ENCODE measurements around the gene CD7.
"Not testable (repeated sequence)": the region's sequence is repeated elsewhere in the genome, so short reads cannot be mapped to it uniquely, and the experiment has no call there.

Gene CD7

DNA sequence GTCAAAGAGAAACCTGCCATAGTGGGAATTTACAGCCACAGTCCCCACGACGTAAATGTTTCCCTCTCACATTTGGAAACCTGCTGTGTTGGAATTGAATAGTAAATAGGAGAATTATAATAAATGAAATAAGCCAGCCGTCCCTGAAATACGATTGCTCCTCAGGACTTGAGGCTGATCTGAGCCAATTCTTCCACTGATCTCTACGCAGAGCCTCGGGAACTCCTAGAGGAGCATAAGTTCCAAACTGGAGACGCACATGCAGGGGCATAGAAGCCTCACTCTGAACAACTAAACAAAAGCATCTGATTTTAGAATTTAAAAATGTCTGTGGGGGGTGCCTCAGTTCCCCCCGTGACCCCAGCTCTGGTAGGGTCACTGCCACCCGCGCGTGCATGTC lies 31.5 kb upstream of the CD7 start:
- in situ Hi-C loops (cut with MboI; ENCODE audit: low pct_unique_long_range_greater_than_20kb, low sequenced_read_pairs): no loop called here
- DNase-seq: no peak

DNA sequence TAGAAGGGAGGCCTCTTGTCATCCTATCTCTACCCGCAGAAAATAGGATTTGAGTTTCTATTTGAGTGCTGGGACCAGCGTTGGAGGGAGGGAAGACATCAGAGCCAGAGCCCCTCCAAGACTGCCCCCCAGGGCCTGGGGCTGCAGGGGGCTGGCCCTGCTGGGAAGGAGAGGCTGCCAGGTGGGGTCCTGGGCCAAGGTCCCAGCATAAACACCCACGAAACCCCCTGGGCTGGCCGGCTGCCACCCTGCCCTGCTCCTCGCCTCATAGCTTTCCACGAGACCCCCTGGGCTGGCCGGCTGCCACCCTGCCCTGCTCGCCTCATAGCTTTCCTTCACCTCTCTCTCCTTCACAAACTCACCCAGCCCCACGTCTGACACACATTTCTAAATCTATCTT lies 31.0 kb upstream of the CD7 start:
- no peak for DNase-seq
- in situ Hi-C loops (cut with MboI; ENCODE audit: low pct_unique_long_range_greater_than_20kb, low sequenced_read_pairs): no loop called here

DNA sequence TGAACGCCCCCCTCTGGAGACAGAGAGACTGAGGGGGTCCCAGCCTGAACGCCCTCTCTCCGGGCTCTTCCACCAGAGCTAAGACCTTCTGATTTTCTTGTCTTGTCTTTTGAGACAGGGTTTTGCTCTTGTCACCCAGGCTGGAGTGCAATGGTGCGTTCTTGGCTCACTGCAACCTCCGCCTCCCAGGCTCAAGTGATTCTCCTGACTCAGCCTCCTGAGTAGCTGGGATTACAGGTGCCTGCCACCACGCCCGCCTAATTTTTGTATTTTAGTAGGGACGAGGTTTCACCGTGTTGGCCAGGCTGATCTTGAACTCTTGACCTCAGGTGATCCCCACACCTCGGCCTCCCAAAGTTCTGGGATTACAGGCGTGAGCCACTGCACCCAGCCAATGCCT lies 30.6 kb upstream of the CD7 start:
- DNase-seq; in situ Hi-C loops (cut with MboI; ENCODE audit: low pct_unique_long_range_greater_than_20kb, low sequenced_read_pairs): not testable (repeated sequence)

DNA sequence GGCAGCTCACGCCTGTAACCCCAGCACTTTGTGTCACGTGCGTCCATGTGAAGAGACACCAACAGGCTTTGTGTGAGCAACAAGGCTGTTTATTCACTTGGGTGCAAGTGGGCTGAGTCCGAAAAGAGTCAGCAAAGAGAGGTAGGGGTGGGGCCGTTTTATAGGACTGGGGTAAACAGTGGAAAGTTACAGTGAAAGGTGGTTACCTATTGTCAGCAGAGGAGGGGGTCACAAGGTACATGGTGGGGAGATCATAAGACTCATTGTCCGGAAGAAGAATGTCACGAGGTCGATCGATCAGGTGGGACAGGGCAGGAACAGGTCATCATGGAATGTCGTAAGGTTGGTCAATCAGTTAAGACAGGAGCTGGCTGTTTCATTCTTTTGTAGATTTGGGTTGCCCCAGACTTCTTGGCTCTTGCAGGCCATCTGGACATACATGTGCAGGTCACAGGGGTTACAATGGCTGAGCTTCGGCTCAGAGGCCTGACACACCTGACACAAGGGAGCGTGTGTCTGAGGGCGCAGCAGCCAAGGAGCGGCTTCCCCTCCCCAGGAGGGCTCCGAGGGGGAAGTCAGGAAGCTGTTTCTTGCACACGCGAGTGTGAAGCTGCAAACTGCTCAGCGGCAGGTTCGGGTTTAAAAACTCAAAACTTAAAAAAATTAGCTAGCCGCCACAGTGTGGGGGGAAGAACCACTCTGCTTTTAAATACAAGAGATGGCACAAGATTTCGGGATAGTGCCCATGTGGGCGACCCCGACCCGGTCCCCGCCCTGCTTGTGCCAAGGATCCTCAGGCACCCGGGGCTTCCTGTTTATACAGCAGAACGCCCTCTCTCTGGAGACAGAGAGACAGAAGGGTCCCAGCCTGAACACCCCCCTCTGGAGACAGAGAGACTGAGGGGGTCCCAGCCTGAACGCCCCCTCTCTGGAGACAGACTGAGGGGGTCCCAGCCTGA lies 29.2 kb upstream of the CD7 start:
- peak; percentile 51 for DNase-seq
- in situ Hi-C loops (cut with MboI; ENCODE audit: low pct_unique_long_range_greater_than_20kb, low sequenced_read_pairs): no loop called here

DNA sequence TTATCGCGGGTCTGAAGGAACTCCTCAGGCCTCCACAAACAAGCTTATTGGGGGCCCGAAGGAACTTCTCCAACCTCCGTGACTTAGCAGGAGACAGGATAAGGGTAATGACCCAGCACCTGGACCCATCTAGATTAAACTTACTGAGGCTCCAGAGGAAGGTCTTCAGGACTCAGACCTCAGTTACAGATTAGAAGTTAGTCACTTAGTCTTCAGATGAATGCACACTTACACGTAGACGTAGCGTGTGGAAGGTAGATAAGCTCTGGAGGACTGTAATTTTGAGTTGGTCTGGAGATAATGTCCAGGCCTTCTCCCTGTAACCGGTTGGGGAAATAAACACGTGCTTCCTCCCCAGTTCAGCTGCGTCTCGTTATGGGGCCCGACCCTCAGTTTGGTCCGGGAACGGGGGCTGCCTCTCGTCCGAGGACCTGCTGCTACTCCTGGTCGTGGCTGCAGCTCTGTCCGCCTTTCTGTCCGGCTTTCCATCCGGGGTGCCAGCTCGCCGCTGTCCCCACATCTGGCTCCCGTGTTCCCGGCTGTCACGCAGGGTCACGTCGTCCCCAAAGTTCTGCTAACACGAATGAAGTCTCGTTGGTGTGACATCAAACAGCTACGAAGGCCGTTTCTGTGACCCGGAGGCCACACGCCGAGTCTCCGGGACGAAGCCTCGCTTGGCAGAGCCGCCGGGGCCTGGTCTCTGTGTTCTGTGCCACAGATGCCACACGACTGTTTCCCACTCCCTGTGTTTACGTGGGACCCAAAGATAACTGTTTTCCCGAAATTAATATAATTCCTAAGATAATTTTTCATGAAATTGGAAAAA lies 28.0 kb upstream of the CD7 start:
- in situ Hi-C loops (cut with MboI; ENCODE audit: low pct_unique_long_range_greater_than_20kb, low sequenced_read_pairs): no loop called here
- no peak for DNase-seq

DNA sequence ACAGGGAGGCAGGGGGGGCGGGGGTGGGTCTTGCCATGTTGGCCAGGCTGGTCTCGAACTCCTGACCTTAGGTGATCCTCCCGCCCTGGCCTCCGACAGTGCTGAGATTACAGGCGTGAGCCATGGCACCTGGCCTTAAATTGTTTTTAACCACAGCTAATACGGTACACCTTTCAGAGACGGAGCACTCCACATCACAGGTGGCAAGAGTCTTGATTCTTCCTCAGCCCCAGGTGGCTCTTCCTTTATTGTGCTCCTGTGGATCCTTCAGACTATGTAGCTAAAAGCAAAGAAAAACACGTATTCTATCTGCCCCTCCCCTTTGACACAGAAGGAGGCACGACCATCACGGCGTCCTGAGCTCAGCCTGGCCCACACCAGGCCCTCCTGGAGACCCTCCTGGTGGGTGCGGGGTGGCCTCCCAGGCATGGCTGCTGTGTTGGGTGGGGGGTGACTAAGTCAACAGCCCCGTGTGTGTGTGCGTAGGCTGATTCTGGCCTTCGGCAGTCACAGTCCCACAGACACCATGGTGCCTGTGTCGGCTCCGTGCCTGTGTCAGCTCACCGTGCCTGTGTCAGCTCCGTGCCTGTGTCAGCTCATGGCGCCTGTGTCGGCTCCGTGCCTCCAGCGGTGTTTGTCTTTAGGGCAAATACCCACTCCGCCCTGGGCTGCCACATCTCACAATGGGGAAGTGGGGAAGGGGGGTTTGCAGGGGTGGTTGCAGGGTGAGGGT lies 26.9 kb upstream of the CD7 start:
- in situ Hi-C loops (cut with MboI; ENCODE audit: low pct_unique_long_range_greater_than_20kb, low sequenced_read_pairs): no loop called here
- DNase-seq: no peak

DNA sequence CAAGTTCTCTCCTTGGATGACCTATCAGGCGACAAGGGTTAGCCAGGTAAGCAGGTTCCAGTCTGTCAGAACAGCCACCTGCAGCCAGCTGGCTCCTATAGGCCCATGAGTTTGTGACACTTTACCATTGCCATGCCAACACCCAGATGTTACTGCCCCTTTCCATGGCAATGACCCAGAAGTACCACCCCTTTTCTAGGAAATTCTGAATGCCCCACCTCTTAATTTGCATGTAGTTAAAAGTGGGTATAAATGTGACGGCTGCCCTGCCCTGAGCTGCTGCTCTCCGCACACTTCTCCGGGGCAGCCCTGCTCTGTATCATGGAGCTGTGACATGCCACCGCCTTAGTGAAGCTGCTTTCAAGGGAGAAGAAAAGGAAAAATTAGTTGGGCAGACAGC lies 26.2 kb upstream of the CD7 start:
- in situ Hi-C loops (cut with MboI; ENCODE audit: low pct_unique_long_range_greater_than_20kb, low sequenced_read_pairs): no loop called here
- DNase-seq: peak; percentile 48

DNA sequence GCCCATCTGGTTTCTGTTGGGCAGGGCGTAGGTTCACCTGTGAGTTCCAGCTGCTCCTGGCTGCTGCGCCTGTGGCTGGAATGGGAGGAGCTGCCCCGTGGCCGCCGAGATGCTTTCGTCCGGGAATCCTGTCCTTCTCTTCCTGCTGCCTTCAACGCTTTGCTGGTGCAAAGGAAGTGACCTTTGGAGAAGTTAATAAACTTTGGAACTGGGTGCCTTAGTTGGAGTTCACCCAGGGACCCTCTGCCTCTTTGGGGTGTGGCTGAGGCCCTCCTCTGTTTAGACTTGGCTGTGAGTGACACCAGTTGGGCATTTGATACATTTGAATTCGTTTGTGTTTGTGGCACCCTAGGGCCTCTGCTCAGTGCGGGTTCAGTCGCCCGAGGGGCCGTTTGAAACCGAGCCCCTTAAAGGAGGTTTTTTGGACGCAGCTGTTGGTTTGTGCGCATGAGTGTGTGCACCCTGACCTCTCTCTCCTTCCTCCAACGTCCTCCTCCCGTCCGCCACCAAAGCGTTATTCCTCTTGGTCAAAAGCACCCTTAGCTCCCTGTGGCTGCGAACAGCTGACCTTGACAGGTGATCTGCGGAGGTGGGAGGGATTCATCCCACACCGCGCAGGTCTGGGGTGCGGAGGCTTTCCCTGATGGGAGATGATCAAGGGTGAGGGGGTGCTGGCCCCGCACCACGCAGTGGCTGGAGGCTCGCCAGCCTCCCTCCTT lies 25.1 kb upstream of the CD7 start:
- no peak for DNase-seq
- in situ Hi-C loops (cut with MboI; ENCODE audit: low pct_unique_long_range_greater_than_20kb, low sequenced_read_pairs): no loop called here

DNA sequence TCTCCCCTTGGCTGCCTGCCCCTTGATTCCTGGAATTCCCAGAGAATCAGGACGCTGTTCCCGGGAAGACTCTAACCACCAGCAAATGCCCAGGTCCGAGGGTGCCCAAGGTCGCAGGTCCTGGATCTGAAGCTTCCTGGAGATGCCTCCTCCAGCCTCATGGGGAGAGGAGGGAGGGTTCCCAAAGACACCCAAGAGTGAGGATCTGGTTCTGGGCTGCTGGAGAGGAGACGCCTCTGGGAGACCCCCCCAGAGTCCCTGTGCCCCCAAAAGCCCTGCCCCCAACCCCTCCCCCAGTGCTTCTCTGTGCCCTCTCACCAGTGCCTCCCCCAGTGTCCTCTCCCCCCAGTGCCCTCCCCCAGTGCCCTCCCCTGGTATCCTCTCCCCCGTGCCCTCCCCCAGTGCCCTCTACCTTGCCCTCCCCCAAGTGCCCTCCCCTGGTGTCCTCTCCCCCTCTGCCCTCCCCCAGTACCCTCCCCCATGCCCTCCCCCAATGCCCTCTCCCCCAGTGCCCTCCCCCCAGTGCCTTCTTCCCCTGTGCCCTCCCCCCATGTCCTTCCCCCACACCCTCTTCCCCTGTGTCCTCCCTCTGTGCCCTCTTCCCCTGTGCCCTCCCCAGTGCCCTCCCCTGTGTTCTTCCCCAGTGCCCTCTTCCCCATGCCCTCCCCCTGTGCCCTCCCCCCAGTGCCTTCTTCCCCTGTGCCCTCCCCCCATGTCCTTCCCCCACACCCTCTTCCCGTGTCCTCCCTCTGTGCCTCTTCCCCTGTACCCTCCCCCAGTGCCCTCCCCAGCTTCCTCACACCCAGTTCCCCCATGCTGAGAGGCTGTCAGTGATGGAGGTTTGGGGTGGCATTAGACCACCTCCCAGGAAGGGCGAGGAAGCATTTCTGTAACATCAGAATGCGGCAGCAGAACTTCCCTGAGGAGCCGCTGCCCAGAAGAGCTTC lies 22.5 kb upstream of the CD7 start:
- in situ Hi-C loops (cut with MboI; ENCODE audit: low pct_unique_long_range_greater_than_20kb, low sequenced_read_pairs): no loop called here
- DNase-seq: no peak

DNA sequence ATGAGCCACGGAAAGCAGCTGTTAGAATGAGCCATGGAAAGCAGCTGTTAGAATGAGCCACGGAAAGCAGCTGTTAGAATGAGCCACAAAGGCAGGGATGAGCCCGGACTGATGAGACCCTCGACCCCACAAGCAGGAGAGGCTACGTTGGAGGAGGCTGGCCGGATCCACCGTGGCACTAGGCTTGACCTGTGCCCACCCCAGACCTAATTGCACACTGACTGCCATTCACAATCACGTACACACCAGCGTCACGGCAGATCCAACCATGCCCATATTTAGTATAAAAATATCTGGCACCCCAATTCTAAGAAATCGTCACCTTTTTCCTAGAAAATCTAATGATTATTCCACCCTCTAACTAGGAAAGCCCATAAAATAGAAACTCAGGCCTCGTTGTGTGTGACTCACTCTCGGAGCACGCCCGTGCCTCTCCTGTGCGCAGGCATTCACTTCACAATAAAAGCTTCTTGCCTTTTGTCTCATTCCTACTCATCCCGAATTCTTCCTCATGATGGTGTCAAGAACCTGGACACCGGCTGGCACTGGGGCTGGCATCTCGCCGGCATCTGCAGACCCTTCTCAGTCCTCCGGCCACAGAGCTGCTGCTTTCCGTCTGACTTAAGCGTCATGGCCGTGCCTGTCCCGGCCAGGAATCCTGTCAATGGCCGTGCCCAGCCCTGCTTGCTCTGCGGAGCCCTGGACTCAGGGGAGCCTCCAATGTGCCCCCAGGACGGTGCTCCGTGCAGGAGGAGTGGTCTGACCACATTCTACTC lies 21.6 kb upstream of the CD7 start:
- DNase-seq: peak; percentile 45
- in situ Hi-C loops (cut with MboI; ENCODE audit: low pct_unique_long_range_greater_than_20kb, low sequenced_read_pairs): no loop called here

DNA sequence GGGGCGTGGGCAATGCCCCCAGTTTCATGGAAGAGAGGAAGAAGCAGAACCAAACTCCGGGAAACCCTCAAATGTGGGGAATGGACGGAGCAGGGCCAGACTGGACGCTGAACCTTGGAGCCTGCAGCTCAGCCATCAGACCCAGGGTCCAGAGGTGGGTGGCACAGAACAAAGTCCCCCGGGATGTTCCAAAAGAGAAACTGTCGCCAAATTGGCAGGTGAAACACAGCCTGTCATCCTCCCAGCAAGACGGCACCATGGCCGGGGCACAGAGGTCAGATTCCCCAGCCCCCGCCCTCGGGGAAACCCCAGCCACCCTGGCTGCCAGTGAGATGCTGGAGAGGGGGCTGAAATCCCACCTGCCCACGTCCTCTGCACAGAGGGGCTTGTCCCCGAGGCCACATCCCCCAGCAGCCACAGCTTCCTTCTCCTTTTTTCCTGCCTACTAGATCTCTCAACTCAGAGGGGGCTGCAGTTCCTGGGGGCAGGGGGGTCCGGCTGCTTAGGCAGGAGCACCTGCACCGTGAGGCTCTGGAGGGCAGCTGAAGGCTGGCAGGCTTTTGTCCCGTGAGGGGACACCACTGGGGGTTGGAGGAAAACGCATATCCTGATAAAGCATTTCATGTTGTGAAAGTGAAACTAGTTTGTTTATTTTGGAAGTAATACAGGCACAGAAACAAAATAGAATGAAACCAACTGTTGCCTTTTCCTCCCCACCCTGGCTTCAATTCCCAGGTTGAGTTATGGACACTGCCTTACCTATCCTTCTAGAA lies 17.4 kb upstream of the CD7 start:
- peak; percentile 47 for DNase-seq
- in situ Hi-C loops (cut with MboI; ENCODE audit: low pct_unique_long_range_greater_than_20kb, low sequenced_read_pairs): no loop called here

DNA sequence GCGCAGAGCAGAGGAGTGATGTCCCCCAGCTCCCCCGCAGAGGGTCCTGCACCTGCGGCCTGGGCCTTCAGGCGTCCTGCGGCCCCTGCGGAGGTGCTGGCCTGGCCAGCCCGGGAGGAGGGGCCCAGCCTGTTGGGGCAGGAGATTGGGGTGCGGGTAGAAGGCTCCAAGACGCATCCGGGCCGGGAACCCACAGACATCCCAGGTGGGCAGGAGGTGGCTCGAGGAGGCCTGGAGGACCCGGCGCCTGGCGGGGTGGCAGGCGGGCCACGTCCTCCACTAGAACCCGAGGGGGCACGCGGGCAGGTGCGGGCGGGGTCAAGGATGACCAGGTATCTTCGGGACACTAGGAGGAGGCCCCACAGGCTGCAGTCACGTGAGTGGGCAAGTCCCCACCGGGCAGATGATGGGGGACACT lies 16.8 kb upstream of the CD7 start:
- no peak for DNase-seq
- in situ Hi-C loops (cut with MboI; ENCODE audit: low pct_unique_long_range_greater_than_20kb, low sequenced_read_pairs): no loop called here

DNA sequence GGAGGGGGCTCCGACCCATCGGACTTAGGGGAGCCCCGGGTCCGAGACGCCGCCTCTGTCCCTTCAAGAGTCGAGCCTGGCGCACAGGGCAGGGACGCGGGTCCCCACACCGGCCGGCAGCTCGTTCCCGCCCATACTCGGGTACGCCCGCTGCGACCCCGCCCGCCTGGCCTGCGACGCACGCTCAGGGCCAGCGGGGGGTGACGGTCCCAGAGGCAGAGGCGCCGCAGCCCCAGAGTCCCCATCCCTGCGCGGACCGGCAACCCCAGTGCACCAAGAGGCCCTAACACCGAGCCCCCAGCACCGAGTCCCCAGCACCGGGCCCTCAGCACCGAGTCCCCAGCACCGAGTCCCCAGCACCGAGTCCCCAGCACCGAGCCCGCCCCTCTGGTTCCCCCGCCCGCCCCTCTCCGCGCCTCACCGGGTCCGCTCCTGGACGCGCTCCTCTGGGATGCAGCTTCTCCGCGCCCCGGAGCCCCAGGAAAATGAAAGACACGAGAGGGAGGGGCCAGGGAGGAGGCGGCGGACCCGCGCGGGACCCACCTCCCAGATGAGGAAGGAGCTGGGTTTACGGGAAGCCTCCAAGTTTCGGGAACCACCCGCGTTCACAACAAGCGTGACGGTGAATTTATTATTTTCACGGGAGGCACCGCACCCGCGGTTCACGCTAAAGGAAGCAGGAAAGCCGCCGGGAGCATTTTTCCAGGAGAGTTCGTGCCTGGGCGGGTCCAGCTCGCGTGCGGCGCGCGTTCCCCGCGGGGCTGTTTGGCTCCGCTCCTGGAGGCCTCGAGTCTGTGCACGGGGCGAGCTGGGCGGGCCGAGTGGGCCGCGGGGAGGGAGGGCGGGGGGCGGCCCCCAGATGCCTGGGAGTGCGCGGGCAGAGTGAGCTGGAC lies 16.1 kb upstream of the CD7 start, which contains the start of gene SECTM1:
Gene SECTM1 (minus strand): TSS at position 488 of the 893 bp plus-strand sequence. CDS start 6,526 bp downstream, outside the sequence.
- in situ Hi-C loops (cut with MboI; ENCODE audit: low pct_unique_long_range_greater_than_20kb, low sequenced_read_pairs): no loop called here
- DNase-seq: no peak

DNA sequence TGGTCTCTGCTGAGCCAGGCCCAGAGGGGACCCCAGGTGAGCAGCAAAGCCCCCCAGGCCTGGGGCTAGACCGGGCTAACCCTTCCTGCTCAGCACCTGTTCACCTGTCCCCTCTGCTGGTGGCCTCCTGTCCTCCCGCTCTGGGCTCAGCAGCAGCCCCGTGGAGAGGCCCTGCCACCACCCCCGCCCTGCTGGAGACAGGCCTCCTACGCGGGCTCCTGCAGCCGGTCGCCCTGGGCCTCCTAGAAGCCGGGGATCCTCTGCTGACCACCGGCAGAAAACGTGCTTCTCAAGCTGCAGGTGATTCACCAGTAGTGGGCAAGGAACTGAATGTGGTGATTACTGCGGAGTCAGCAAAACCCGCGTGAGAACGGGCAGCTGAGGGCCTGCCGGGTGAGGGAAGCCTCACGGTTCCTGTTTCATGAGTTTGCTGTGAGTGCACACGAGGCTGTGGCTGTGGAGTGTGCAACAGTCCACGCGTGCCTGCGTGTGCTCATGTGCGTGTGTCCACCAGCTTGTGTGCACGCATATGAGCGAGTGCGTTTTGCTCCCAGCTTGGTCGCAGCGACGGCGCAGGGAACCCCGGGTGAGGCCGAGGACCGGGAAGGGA lies 15.4 kb upstream of the CD7 start:
- peak; percentile 42 for DNase-seq
- in situ Hi-C loops (cut with MboI; ENCODE audit: low pct_unique_long_range_greater_than_20kb, low sequenced_read_pairs): no loop called here

DNA sequence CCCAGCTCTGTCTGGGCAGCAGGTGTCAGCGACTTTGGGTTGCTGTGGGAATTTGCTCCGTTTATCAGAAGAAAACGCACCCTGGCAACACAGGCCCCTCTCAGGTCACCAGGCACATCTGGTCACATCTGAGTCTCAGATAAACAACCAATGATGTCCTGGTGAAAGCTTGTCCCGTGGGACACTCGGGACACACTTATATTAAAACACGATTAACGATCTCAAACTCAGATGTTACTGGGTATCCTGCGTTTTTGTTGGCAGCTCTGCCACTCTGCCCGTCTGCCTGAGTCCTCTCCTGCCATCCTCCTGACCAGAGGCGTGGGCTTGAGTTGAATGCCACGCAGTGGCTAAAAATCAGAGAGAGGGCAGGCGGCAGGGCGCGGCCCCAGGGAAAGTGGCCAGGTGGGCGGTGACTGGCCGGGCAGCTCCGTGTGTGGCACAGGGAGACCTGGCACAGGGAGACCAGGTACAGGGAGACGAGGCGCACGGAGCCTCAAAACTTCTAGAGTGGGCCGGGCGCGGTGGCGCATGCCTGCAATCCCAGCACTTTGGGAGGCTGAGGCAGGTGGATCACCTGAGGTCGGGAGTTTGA lies 14.0 kb upstream of the CD7 start:
- no peak for DNase-seq
- in situ Hi-C loops (cut with MboI; ENCODE audit: low pct_unique_long_range_greater_than_20kb, low sequenced_read_pairs): no loop called here
